Stimulated activated CD8-positive, alpha-beta memory T cell treated with anti-CD3 and anti-CD28 coated beads, Interleukin-12 subunit alpha, Interleukin-12 subunit beta, amount 100 ng/mL, for 24 hours (primary cell): Measurements from ENCODE around the gene CDC123.
"Not testable (repeated sequence)": the region's sequence is repeated elsewhere in the genome, so short reads cannot be mapped to it uniquely, and the experiment has no call there.

ENCODE experiments used
- DNase-seq: peaks from one replicate; pipeline ENCODE4 v3.0.0-alpha.2; 2020; ENCODE audit errors: extremely low read depth

CDC123 gene

DNA sequence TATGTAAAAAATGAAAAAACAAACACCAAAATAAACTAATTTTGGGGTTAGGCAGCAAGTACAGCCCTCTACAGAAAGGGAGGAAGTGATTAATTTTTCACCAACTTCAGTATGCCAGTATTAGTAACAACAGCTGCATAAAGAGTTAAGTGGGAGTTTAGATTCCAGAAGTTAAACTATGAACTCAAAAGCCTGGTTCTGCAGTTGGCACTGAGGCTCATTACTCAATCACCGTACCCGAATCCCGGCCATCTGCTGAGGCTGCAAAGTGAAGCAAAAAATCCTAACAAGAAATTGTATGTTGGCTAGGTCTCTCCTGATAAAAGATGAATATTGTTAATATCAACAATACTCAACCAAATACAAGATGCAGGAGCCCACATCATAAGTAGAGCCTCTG, 4.3 kb upstream of the CDC123 start:
- no peak for DNase-seq

DNA sequence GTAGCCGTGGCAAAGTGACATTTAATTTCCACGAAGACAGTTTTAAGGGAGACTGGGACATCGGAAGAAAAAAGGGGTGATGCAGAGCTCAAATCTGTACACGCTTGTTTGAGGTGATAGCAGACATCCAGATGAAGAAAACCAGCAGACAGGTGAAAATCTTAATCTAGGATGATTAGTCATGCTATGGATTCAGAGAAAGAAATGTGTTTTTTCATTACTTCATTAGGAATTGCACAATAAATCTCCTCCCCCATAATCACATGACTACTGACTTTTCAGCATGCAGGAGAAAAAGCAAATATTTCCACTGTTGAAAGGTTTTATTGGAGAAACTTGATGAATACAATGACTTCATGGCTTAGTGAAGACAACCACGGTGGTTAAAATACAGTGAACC, 2.8 kb upstream of the CDC123 start:
- DNase-seq, result no peak

DNA sequence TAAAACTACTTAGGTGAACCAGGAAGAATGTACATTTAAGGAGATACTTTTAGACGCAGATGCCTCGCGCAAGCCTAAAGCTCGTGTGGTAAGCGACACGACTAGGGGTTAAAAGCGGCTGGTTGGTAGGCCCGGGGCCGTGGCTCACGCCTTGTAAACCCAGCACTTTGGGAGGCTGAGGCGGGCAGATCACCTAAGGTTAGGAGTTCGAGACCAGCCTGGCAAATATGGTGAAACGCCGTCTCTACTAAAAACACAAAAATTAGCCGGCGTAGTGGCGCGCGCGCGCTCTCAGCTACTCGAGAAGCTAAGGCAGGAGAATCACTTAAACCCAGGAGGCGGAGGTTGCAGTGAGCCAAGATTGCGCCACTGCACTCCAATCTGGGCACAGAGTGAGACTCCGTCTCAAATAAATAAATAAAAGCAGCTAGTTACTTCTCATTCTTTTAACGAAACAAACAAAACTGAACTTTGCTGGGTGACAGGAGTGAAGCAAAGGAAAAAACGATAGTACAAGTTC, 1.2 kb upstream of the CDC123 start:
- DNase-seq, result no peak

DNA sequence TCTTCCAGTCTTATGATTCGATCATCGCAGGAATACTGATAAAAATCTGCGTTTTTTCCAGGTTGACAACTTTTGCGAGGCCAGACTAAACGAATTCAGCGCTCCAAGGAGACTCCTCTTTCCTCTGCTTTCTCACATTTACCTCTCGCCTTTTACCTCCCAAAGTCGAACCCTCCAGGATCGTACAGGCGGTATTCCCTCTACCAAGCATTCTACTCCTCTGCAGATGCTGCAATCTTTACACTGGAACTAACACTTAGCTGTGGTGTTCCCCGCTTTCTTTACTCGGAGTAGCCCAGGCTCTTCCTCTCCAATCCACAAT, 746 bp upstream of the CDC123 start:
- no peak for DNase-seq

DNA sequence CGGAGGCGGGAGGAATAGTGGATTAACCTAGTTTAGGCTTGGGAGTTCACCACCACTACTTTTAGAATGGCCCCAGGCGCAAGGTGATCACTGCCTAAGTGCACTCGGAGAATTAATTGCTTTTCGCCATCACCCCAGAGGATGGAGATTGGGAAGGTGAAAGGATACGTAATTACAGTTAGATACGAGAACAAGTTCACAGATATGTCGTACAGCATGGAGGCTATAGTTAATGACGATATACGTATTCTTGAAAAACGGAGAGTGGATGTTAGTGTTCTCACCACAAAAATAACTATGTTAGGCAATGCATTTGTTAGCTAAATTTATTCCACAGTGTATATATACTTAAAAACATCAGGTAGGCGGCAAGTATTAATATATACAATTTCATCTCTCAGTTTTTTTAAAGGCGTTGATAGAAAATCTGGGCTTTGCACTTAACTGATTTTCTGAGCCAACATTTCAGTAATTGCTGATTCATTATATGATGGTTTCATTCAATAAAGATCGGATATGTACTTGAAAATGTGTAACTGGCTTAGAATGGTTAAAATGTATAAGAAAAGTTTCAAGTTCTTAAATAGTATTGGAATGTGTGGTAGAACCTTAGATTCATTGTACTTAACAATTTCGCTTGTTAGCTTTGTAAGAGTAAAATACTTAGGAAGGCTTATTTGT, 683 bp downstream of the CDC123 start:
- no peak for DNase-seq

DNA sequence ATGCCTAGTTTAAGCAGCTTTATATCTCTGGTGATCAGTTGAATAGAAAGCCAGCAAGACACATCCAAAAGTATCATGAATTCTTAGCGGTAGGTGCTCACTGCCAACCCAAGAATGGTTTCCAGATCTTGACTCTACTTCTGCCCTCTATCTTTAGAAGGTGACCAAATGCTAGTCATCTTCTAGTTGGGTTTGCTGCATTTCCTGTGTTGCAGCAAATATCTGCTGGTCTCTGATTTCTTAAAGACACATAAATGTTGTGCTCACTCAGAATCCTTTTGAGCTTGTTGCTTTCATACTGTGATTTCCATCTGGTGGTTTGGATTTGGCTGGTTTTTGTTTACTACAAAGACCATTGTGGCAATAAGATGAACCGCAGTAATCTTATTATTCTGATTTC, 2.2 kb downstream of the CDC123 start:
- no peak for DNase-seq

DNA sequence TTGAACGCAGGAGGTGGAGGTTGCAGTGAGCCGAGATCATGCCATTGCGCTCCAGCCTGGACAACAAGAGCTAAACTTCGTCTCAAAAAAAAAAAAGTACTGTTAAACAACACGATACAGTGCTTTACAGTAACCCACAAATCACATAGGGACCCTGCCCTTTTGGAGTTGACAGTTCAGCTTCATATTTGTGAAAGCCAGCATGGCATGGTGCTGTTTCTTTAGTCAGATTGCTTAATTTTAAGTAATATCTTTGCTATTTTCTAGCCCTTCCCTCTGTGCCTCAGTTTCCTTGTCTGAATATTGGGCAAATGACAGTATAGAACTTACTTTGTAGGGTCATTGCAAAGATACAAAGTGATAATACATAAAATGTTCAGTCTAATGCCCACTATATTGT, 4.9 kb downstream of the CDC123 start:
- no peak for DNase-seq

DNA sequence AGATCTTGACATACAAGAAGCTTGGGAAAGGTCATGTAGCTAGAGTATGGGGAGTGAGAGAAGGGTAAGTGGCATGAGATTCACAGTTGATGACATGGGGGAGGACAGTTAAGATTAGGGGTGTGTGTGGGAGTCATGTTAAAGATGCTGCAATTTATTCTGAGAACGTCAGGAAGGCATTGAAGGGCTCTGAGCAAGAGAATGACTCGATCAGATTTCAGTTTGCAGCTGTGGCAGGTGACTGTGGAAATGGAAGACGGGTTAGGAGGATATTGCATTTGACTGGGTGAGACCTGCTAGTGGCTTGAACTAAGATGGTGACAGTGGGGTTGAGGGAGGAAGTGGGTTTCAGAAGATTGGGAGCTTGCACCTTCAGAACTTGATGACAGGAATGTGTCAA, 5.6 kb downstream of the CDC123 start:
- no peak for DNase-seq

DNA sequence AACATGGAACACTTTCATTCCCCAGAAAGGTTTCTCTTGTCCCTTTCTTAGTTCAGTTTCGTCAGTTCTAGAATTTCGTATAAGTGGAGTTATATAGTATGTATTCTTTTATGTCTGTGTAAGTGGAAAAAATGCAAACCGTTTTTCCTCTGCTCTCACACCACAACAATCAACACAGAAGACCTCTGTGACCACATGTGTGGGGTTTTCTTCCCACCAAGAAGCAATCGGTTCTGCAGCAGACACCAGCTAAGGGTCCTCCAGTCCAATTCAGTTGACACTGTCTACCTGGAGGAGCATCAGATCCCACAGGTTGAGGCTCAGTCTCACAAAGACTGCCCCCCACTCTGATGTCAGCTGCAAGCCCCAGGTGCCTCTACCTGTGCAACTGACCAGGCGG, 6.2 kb downstream of the CDC123 start:
- DNase-seq, result no peak

DNA sequence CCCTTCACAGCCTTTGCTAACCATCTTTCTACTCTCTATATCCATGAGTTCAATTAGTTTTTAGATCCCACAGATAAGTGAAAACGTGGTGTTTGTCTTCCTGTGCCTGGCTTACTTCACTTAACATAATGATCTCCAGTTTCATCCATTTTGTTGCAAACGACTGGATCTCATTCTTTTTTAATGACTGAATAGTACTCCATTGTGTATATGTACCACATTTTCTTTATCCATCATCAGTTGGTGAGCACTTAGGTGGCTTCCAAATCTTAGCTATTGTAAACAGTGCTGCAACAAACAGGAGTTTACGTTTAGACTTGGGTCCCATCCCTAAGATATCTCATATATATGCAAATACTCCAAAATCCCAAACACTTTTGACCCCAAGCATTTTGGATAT, 9.1 kb downstream of the CDC123 start:
- no peak for DNase-seq

DNA sequence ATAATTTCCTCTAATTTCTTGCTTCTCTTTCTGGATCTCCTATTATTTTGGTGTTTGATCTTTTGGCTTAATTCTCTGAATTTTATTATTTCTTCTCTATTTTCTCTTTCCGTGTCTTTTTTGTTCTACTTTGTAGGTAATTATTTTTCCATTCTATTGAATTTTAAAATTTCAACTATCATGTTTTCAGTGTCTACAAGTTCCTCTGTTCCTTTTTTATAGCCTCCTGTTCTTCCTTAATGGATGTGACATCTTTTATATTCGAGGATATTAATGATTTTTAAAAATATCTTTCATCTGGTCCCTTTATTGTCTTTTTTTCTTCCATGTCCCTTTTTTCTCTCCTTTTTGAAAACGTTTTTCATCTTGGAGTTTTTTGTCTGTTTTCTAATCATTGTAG, 11.1 kb downstream of the CDC123 start:
- no peak for DNase-seq

DNA sequence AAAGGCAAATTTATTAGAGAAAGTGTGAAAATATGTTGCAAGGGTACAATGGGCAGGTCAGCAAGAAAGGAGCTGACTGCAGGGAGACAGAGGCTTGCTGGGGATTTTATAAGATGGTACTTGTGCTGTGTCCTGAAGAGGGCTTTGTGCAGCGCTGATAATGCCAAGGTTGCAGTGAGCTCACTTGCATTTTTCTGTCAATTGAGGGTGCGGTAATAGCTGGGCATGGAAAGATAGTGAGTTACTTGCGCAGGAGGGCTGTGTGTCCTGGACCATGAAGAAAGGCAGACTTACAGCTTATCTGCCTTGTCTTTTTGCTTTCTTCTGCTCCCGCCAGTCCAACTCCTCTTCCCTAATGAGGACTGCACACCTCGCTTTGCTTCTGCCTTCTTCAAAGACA, 12.5 kb downstream of the CDC123 start:
- DNase-seq, result no peak

DNA sequence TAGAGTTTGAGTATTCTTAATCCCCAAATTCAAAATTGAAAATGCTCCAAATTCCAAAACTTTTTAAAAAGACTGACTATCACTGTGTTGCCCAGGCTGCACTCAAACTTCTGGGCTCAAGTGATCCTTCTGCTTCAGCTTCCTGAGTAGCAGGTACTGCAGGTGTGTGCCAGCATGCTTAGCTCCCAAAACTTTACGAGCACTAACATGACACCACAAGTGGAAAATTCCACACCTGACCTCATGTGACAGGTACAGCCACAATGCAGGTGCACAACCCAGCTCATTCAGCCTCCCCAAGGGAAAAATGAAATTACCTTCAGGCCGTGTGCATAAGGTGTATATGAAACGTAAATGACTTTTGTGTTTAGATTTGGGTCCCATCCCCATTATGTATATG, 16.5 kb downstream of the CDC123 start:
- DNase-seq, result no peak

DNA sequence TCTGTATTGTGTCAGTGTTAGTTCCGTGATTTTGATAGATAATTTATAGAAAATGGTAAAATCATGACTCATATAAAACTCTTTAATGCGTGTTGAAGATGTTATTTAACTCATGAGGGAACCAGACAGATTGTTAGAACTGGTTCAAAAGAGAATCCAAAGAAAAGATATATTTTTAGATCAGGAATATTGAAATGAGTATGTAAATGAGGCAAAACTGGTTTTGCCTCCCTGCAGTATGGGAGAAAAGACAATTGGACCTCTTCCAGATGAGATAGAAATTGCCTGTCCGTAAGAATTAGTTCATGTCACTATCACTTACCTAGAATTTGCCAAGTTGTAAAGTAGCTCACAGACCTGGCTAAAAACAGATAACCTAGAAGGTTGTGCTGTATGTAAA, 17.6 kb downstream of the CDC123 start:
- DNase-seq, result no peak

DNA sequence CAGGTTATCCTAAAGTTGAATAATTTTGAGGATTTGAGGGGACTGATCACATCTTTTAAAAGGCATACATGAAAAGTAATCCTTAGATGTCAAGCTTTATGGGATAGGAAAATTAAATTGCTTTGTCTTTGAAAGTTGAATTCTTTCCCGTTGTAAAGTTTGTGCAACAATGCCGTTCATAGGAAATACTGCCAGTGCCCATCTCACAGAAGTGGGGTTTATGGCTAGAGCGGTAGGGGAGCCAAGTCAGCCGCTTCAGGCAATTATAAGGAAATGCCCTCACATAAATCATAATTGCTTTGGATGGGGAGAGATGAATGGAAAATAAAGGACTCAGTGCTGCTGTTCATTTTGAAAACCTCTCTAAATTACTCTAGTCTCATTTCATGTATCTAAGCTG, 18.1 kb downstream of the CDC123 start:
- no peak for DNase-seq

DNA sequence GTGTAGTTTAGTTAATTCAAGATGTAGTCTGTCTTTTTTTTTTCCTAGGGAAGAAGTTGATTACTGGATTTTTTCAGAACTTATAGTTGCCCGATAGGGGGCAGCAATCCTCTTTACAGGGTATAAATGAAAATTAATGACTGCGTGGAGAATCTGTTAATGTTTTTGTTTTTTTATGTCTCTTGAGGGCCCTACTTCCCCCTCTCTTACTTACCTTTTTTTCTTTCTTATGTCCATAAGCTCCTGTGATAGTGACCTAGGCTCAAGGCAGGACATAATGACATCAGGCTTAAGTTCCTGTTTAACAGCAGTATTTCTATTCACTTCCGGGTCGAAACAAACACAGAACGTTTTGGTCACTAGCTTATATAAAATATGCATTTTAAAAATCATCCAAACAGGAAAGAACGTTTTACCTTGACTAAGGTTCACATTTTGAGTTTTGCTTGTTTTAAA, 18.8 kb downstream of the CDC123 start:
- no peak for DNase-seq

DNA sequence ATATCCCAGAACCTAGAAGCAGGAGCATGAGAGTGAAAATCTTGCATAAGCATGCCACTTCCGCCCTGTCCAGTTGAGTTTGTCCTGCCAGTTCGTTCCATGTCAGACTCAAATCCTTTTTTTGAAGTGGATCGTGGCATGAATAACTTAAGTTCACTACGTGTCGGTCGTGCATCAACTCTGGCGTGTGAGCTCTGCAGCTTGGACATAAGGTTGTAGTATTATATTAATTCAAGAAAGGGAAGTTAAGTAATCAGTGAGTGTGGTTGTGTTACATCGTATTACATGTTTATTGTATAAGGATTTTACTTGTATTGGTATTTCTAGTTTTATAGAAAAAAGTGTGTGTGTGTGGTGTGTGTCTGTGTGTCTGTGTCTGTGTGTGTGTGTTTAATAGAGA, 23.0 kb downstream of the CDC123 start:
- no peak for DNase-seq

DNA sequence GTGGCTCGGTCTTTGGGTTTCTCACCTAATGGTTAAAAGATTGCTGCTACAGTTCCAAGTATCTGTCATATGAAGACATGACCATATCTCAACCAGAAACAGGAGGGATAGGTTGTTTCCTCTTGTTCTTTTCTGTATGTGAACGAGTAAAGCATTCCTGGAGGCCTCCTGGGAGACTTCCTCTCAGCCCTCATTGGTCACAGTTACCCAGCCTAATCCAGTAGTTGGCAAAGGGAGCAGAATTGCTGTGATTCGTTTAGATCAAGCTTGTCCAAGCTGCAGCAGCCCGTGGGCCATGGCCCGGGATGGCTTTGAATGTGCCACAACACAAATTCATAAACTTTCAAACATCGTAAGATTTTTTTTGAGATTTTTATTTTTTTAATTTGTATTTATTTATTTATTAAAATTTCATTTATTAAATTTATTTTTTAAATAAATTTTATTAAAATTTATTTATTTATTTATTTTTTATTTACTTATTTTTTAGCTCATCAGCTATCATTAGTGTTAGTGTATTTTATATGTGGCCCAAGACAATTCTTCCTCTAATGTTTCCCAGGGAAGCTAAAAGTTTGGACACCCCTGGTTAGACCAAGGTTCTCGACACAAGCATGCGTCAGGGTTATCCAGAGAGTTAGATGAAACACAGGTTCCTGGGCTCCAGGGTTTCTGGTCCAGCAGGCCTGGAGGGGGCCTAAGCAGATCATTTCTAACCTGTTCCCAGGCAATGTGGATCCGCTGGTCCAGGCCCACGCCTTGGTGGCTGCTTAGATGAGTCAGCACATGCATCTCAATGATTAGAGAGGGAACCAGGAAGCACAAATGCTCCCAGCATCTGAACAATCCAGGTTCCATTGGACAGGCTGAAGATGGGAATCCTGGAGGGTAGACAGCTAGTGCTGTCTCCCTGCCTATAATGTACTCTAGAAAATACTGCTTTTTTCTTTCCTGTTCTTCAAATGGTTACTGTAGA, 25.6 kb downstream of the CDC123 start:
- no peak for DNase-seq

DNA sequence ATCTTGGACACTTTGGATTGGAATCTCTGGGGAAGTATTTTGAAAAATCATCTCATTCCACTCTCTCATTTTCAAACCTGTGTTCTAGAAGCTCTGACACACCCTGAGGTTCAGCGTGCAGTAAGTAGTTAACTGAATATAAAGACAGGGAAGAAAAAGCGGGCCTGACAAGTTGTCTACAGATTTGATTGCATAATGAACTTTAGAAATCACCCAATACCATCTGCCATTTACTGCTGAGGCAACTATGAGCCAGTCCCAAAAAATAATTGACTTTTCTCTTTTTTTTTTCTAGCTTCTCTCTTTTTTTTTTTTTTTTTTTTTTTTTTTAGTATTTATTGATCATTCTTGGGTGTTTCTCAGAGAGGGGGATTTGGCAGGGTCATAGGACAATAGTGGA, 29.5 kb downstream of the CDC123 start:
- DNase-seq, result no peak

DNA sequence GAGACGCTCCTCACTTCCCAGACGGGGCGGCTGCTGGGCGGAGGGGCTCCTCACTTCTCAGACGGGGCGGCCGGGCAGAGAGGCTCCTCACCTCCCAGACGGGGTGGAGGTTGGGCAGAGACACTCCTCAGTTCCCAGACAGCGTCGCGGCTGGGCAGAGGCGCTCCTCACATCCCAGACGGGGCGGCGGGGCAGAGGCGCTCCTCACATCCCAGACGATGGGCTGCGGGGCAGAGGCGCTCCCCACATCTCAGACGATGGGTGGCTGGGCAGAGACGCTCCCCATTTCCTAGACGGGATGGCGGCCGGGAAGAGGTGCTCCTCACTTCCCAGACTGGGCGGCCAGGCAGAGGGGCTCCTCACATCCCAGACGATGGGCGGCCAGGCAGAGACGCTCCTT, 30.4 kb downstream of the CDC123 start:
- DNase-seq, result not testable (repeated sequence)

DNA sequence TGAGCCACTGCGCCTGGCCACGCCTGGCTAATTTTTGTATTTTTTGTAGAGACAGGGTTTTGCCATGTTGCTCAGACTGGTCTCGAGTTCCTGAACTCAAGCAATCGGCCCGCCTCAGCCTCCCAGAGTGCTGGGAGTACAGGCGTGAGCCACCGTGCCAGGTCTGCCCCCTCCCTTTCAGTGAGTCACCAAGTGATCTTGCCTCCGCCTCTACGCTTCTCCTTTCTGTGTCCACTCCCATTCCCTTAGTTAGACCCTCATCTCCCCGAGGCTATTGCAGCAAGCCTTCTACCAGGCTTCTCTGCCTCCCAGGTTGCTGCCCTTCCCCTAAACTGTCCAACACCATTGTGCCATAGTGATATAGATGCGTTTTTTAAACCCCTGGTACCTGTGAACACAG, 32.9 kb downstream of the CDC123 start:
- no peak for DNase-seq

DNA sequence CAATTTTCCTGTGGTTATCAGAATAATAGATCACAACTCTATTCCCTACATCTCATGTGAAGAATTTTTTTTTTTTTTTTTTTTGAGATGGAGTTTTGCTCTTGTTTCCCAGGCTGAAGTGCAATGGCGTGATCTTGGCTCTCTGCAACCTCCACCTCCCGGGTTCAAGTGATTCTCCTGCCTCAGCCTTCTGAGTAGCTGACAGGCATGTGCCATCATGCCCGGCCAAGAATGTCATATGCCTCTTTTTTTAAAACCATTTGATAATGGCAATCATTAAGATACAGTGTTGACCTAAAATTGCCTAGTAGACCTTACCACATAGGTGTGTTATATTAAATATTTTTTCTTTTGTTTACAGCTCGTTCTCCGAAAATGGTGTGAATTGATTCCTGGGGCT, 38.7 kb downstream of the CDC123 start:
- DNase-seq, result not testable (repeated sequence)

DNA sequence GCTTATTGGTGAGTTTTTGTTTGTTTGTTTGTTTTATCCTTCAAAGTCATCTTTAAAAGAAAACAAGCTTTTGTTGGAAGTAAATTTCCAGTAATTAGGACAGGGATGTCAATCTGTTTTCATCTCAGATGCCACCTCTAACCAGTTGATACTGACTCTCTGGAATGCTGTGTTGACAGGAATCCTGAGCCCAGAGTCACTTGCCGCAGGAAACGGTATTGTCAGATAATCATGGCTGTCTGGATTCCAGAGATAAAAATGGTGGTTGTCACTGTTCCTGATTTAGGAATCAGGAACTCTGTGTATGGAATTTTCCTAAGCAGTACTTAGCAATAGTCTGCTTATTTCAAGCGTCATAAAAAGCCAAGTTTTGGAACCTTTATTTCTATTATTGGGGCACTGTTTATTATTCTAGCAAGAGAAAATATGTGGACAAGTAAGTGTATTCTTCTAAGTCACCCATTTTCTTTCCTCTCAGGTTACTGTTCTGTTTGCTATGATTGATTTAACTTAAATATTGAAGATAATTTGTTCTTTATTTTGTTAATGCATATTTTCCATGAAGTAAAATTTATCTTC, 39.2 kb downstream of the CDC123 start:
- no peak for DNase-seq
